Measurements from ENCODE around the gene MFN2. TPM values are rescaled to one million over a fixed set of nuclear protein-coding genes. Genes with fewer than 3 reads are reported as not detected.
"Not testable (repeated sequence)": the region's sequence is repeated elsewhere in the genome, so short reads cannot be mapped to it uniquely, and the experiment has no call there.

The MFN2 gene
- total and polyA plus RNA-seq, 2 of the 8 experiments (the other 6 are each of a cell fraction or from before 2014, with no cell fraction given): 34.0 to 62.5 TPM

- H3K27me3 ChIP-seq (replicated peaks in 1 of 4; ENCODE audit: control insufficient read depth in 3 of 4, extremely low read depth in 1 of 4, insufficient read depth in 3 of 4, low read length in 3 of 4); H2AK5ac ChIP-seq (ENCODE audit: low read depth, low read length); H4K91ac ChIP-seq (replicated peaks; ENCODE audit: insufficient read length, low read length); H3K79me1 ChIP-seq (ENCODE audit: low read depth, low read length); FAIRE-seq; H2BK15ac ChIP-seq (ENCODE audit: low read length); DNase-seq (ENCODE audit: low read depth in 1 of 2, low spot score in 2 of 2); H3K79me2 ChIP-seq (ENCODE audit: control insufficient read depth in 1 of 2, insufficient read depth in 2 of 2, low read length in 2 of 2); H4K8ac ChIP-seq (ENCODE audit: extremely low read depth, insufficient read depth, low read length); H2BK12ac ChIP-seq (ENCODE audit: low read depth, low read length); H3K4me2 ChIP-seq (ENCODE audit: insufficient read depth in 1 of 2, low read depth in 2 of 2, low read length in 2 of 2); H3K4ac ChIP-seq (replicated peaks; ENCODE audit: insufficient read length, low read depth, low read length); H3K9me3 ChIP-seq (ENCODE audit: insufficient read depth in 2 of 2, low read depth in 1 of 2, low read length in 1 of 2); H3K9ac ChIP-seq (replicated peaks in 1 of 4; ENCODE audit: extremely low read depth in 1 of 4, low read depth in 3 of 4, low read length in 3 of 4); H3K18ac ChIP-seq (ENCODE audit: extremely low read depth, low read length); H3K27ac ChIP-seq (ENCODE audit: low read depth, low read length); H2BK20ac ChIP-seq (ENCODE audit: low read length); H3K36me3 ChIP-seq (ENCODE audit: control insufficient read depth in 2 of 4, insufficient read depth in 4 of 4, low read length in 3 of 4); H3K4me3 ChIP-seq (ENCODE audit: extremely low read depth in 1 of 4, insufficient read depth in 2 of 4, low read depth in 3 of 4, low read length in 4 of 4); H3K14ac ChIP-seq (ENCODE audit: insufficient read length); H3K56ac ChIP-seq (replicated peaks; ENCODE audit: insufficient read length, low read depth, low read length); H4K20me1 ChIP-seq (replicated peaks in 1 of 2; ENCODE audit: control insufficient read depth in 1 of 2, insufficient read depth in 2 of 2, low read length in 2 of 2); H2AFZ ChIP-seq (ENCODE audit: low read length); H3K23me2 ChIP-seq (ENCODE audit: low read depth, low read length); H4K5ac ChIP-seq (ENCODE audit: insufficient read length, low read depth, low read length); H2BK120ac ChIP-seq (replicated peaks; ENCODE audit: low read depth, low read length); H3K23ac ChIP-seq (ENCODE audit: insufficient read length); H2BK5ac ChIP-seq (ENCODE audit: low read depth, low read length): not testable (repeated sequence)
- peaks cover 0 to 16% (median 10%) of the 10 kb centered on the region in 4 experiments; a peak in 6 of 7 replicates for H3K4me1 ChIP-seq (replicated peaks in 1 of 4; ENCODE audit: control insufficient read depth in 3 of 4, insufficient read depth in 4 of 4, low read length in 3 of 4)
- 95% methylated on average over 10 of the region's 10 CpGs; no CpG with 5 or more reads in 1 of the 2 experiments for WGBS, 2 experiments (ENCODE audit: extremely low coverage in 1 of 2, insufficient coverage in 1 of 2, insufficient read length in 1 of 2, insufficient replicate concordance in 2 of 2, low coverage in 1 of 2, low lambda C conversion rate in 2 of 2, missing lambda C conversion rate in 1 of 2)
- ChIA-PET CTCF (ENCODE audit: partially characterized antibody) (interaction anchor here (0.6 to 2.0 kb wide), 3 partner anchors 8 to 1620 kb away, joined by 4 to 5 read pairs (median 5); no protein-coding TSS in a partner anchor), POLR2A (ENCODE audit: partially characterized antibody) (interaction anchor here (1.4 to 15.4 kb wide), 5 partner anchors 10 to 45 kb away, joined by 4 to 263 read pairs (median 9); partner anchors contain the start of genes KIAA2013 and MFN2)
Measured at GRCh38 chr1:11935733-11936132, 44.5 kb upstream of the MFN2 start.

Data from H1 (cell line).